OCI-LY7 (cell line): ENCODE measurements around the gene UVSSA.

Experiments used
- EZH2phosphoT487 ChIP-seq: fragments of 200-600 bp; sonication (generic); IDR thresholded peaks from 2 replicates; pipeline ENCODE4 v1.6.1; 2018; ENCODE audit warnings: low read depth, borderline replicate concordance, mild to moderate bottlenecking, mixed run types, antibody characterized with exemption, low read length, moderate library complexity, mixed read lengths
- TF ChIP-seq, protein P1 (sequence below): fragments of 200-600 bp; sonication (generic); conservative IDR thresholded peaks from 2 replicates; pipeline ENCODE4 v1.5.1; 2014; ENCODE audit warnings: mild to moderate bottlenecking, antibody characterized with exemption, low read length, moderate library complexity, mixed read lengths

DNA sequence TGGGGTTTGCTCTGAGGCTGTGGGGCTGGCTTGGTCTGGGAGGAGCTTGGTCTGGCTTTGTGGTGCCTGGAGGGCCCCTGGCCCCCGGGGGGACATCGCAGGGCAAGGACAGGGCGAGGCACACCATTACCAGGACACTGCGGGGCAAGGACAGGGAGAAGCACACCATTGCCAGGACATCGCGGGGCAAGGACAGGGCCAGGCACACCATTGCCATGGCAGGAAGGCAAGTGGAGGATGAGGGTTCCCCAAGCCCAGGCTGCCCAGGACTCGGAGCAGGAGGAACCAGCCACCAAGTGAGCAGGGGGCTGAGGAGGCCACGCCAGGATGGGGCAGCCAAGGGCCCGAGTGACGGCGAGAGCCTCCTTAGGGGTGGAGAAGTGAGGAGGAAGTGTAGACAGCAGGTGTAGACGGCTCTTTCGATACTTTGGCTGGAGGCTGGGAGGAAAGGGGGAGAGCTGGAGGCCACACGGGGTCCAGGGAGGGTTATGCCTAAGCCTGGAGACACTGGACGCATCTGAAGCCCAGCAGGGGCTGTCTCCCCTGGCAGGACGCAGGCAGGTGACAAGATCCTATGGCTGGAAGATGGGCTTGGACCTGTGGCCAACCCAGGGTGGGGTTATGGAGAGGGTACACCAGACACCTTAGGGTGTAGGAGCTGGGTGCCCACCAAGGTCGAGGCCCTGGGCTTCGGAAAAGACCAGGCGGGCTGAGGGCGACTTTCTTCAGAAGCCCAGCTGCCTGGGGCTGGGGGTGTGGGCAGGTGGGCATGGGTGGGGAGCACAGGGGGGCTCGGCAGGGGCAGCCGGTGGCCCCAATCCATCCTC lies 51.9 kb downstream of the UVSSA start:
- TF ChIP-seq, protein P1, sequence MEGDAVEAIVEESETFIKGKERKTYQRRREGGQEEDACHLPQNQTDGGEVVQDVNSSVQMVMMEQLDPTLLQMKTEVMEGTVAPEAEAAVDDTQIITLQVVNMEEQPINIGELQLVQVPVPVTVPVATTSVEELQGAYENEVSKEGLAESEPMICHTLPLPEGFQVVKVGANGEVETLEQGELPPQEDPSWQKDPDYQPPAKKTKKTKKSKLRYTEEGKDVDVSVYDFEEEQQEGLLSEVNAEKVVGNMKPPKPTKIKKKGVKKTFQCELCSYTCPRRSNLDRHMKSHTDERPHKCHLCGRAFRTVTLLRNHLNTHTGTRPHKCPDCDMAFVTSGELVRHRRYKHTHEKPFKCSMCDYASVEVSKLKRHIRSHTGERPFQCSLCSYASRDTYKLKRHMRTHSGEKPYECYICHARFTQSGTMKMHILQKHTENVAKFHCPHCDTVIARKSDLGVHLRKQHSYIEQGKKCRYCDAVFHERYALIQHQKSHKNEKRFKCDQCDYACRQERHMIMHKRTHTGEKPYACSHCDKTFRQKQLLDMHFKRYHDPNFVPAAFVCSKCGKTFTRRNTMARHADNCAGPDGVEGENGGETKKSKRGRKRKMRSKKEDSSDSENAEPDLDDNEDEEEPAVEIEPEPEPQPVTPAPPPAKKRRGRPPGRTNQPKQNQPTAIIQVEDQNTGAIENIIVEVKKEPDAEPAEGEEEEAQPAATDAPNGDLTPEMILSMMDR: no peak
- no peak for TF ChIP-seq EZH2phosphoT487
